HEK293T (cell line): ENCODE results near the gene ZNF469.

Experiments
- BHLHE40 ChIP-seq: fragments of 450-650 bp; IDR thresholded peaks from 2 replicates; pipeline ENCODE4 v1.6.1; 2016; ENCODE audit warnings: mild to moderate bottlenecking, moderate library complexity, borderline replicate concordance
- CTBP1 ChIP-seq: fragments of 450-650 bp; IDR thresholded peaks from 2 replicates; pipeline ENCODE4 v1.6.1; 2016; ENCODE audit warnings: borderline replicate concordance
- ELF4 ChIP-seq: fragments of 450-650 bp; IDR thresholded peaks from 2 replicates; pipeline ENCODE4 v1.6.1; 2017; ENCODE audit warnings: antibody characterized with exemption
- FOXA1 ChIP-seq: fragments of 450-650 bp; IDR thresholded peaks from 2 replicates; pipeline ENCODE4 v1.6.1; 2016; ENCODE audit warnings: mild to moderate bottlenecking
- FOXK2 ChIP-seq: fragments of 450-650 bp; IDR thresholded peaks from 2 replicates; pipeline ENCODE4 v1.6.1; 2016; ENCODE audit warnings: mild to moderate bottlenecking
- FOXM1 ChIP-seq: fragments of 450-650 bp; IDR thresholded peaks from 2 replicates; pipeline ENCODE4 v1.6.1; 2017; ENCODE audit warnings: mild to moderate bottlenecking, borderline replicate concordance
- HDGF ChIP-seq: fragments of 450-650 bp; IDR thresholded peaks from 2 replicates; pipeline ENCODE4 v1.6.1; 2017; ENCODE audit warnings: antibody characterized with exemption, borderline replicate concordance
- L3MBTL2 ChIP-seq: fragments of 450-650 bp; conservative IDR thresholded peaks from 2 replicates; pipeline ENCODE4 v1.6.1; 2016; ENCODE audit warnings: mild to moderate bottlenecking
- SP1 ChIP-seq: fragments of 450-650 bp; IDR thresholded peaks from 2 replicates; pipeline ENCODE4 v1.6.1; 2017
- SUZ12 ChIP-seq: fragments of 450-650 bp; IDR thresholded peaks from 2 replicates; pipeline ENCODE4 v1.6.1; 2016; ENCODE audit warnings: mild to moderate bottlenecking

DNA sequence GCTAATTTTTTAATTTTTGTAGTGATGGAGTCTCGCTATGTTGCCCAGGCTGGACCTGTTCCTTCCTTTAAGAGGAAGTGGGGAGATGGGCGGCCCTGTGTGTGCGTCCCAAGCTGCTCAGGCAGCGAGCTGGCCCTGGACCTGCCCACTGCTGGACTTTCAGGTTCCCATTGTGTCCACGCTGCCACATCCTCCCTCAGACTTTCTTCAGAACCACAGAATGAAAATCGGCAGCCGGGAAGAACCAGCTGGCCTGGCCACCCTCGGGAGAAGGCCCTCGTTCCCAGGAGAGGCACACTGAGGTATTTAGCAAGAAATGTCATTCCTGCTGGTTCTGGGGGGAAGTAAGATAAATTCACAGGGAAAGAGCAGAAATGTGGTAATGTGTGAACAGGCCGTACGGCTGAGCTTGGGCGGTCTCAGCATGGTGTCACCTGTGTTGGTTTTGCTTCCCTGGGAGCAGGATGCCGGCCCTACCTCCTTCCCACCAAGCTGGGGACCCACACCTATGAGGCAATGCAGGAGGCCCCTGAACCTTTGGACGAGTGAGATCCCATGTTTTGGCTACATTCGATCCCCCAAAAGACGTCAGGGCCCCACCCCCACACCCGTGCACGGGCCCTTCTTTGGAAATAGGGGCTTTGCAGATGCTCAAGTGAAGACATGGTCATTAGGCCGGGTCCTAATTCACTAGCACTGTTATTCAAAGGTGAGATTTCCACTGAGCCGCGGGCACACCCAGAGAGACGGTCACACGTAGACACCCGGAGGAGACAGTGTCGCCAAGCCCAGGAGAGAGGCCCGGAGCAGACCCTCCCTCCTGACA is 35.9 kb upstream of the ZNF469 start:
- TF ChIP-seq FOXK2 = no peak
- no peak for TF ChIP-seq FOXA1
- no peak for TF ChIP-seq BHLHE40
- TF ChIP-seq FOXM1 = no peak
- no peak for TF ChIP-seq SP1
- no peak for TF ChIP-seq SUZ12
- no peak for TF ChIP-seq CTBP1
- no peak for TF ChIP-seq ELF4
- TF ChIP-seq HDGF = no peak
- no peak for TF ChIP-seq L3MBTL2
